HG02938 (cell line): Measurements from ENCODE around the gene LRSAM1.

ENCODE experiments used
- ATAC-seq: cut with Tn5 transposase; IDR thresholded peaks from one replicate; pipeline ENCODE4 v1.9.1; 2021; ENCODE audit warnings: mild to moderate bottlenecking, moderate library complexity; ENCODE audit not compliant: unreplicated experiment

The LRSAM1 gene

DNA sequence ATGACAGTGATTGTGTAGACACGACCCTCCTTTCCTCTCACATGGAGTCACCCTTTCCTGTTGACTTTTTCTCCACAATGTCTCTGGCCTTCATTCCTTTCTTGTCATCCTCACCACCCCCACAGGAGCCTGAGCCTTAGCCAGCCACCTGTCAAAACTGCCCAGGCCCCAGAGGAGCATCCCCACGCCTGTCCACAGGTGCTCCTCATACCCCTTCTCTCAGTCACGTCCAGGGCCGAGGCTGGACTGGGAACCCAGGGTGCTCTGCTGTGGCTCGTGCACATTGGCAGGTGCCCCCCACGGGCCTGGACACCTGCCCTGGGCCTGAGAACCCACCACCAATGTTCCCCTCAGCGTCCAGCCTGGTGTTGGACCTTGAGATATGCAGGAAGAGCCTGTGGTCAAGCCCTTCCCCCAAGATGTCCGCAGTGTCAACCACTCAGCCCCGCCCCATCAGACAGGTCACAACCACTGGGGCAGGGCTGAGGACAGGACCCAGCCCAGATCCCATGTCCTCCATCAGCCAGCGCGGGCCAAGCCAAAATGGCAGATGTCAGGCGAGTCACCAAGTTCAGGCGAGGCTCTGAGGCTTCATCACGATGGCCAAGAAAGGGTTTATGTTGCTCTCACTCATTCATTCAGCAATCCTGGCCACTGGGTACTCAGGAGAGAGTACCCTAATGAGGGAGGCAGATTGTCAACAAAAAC, 95.0 kb downstream of the LRSAM1 start:
- no peak for ATAC-seq

DNA sequence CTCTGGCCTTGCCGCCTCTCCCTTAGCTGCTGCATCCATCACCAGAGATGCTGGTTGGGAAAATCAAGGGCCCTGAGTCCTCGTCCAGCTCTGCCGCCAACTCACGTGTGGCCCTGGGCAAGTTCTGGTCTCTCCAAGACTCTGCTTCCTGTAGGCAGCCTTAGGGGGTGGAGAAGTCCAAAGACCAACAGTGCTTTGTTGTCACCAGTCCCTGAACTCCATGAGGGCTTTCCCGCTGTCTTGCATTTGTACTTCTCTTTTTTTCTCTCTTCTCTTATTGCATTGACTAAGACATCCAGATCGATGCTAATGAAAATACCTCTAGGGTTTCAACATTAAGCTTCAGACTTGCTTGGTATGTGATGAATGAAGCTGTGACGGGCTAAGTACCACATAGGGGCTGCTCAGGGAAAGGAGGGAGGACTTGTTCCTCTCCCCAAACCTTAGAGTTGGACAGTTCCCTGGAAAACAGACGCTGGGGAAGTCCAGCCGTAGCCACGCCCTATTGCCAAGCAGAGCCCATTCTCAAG, 97.1 kb downstream of the LRSAM1 start:
- ATAC-seq: no peak

DNA sequence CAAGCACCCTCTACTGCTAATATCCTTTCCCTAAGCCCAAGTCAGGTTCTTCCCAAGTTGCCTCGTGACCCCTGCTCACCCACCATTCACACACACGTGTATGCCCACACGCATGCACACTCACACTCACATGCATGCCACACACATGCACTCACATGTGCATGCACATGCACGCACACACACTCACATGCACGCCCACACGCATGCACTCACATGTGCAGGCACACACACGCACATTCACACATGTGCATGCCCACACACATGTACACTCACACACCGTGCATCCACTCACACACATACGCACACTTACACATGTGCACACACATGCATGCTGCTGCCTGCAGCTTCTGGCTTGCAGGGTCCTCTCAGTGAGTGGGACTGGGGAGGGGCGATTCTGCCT, 97.9 kb downstream of the LRSAM1 start:
- no peak for ATAC-seq

DNA sequence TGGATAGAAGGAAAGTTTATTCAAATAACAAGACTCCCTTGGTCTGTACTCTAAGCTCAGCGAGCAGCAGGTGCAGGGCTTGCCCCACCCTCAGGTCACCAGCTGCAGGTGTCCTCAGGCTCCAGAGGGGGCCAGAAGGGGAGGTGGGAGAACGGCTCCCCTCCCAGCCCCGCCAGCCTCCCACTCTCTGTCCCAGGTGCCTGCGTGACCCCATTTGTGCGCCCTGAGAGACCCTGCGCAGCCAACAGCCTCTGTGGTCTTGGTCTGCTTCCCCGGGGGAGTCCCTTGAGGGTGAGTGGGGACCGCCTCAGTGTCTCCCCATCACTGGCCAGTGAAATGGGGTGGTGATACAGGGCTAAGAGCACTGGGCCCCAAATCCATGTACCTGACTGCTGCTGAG, 98.4 kb downstream of the LRSAM1 start:
- ATAC-seq: no peak

DNA sequence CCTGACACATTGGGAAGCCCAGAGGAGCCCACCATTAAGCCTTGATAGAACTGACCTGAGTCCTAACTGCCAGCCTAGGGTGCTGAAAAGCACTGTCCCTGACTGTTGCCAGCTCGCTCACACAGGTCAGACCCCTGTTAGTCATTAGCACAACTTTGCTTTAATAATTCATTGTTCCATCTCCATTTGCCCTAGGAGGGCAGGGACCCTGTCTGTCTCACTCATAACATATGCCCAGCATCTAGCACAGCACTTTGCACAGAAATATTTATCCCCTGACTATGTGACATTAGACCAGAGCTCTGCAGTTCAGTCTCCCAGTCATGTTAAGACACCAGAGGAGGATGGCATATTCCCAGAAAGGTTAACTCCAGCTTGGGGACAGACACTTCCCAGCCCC, 99.0 kb downstream of the LRSAM1 start:
- no peak for ATAC-seq

DNA sequence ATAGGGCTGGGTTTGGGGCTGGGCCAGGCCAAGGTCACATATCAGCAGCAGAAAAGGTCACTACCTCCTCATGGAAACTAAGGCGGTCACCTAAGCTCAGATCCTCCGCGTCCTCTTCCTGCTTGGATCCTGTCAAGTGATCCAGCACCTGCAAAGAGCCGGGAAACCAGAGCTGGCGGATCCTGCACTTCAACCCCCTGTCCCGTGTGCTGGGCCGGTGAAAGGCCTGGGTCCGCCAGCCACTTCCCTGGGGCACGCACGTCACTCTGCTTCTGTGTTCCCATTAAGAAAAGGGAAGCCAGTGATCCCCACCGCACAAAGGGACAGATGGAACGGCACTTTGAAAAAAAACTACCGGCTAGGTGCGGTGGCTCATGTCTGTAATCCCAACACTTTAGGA, 99.4 kb downstream of the LRSAM1 start:
- ATAC-seq: no peak
